Psoas muscle (tissue), 8 donors: Measurements from ENCODE around the gene DACT1. TPM values are rescaled to one million over a fixed set of nuclear protein-coding genes. Genes with fewer than 3 reads are reported as not detected.

Source experiments
- ATAC-seq, 4 donors: fragments of 200-7000 bp; cut with Tn5 transposase; one replicate each; pipeline ENCODE4 v1.9.1; 2020; ENCODE audit warnings: moderate library complexity in 3 of 4, mild to moderate bottlenecking in 2 of 4
- DNase-seq, 2 donors: peaks; one replicate each; pipeline ENCODE4 v3.0.0-alpha.2; 2020
- H3K27ac ChIP-seq: fragments of 200-600 bp; one replicate; pipeline ENCODE4 v1.8.0; 2022
- H3K27me3 ChIP-seq, 3 donors: fragments of 200-600 bp in 1 of 3; one replicate each; pipeline versions ENCODE4 v1.6.1 to v1.8.0; 2013 to 2022; ENCODE audit warnings: low read length in 2 of 3, mild to moderate bottlenecking in 2 of 3, moderate library complexity in 1 of 3; ENCODE audit not compliant: insufficient read depth in 3 of 3
- H3K36me3 ChIP-seq, 2 donors: fragments of 200-600 bp in 1 of 2; one replicate each; pipeline versions ENCODE4 v1.6.1 to v1.8.0; 2013 to 2022; ENCODE audit warnings: low read depth in 1 of 2, mild to moderate bottlenecking in 1 of 2, moderate library complexity in 1 of 2; ENCODE audit not compliant: insufficient read depth in 1 of 2
- H3K4me1 ChIP-seq: fragments of 200-600 bp; one replicate; pipeline ENCODE4 v1.8.0; 2022
- H3K4me3 ChIP-seq: fragments of 200-600 bp; one replicate; pipeline ENCODE4 v1.8.0; 2022; ENCODE audit warnings: mild to moderate bottlenecking
- H3K9me3 ChIP-seq: fragments of 200-600 bp; one replicate; pipeline ENCODE4 v1.8.0; 2022
- CTCF ChIP-seq: fragments of 200-600 bp; IDR thresholded peaks from one replicate; pipeline ENCODE4 v1.8.0; 2022; ENCODE audit warnings: antibody characterized with exemption
- WGBS, 3 donors: extraction: QIAGEN DNeasy Blood & Tissue Kit; methylation state at CpG; one replicate each; pipeline versions ENCODE4 v1.1.6 to v1.1.7; 2013; 5-methylcytosine and 5-hydroxymethylcytosine counted together
- intact Hi-C, 2 donors: fragments of 100-400 bp; cut with DNase I; formaldehyde crosslinking; loops; one replicate each; pipeline versions ENCODE4 v1.11.0 to v1.14.2; 2022
- polyA plus RNA-seq, 3 donors: library from polyadenylated mRNA; stranded (reverse); fragments of 200-250 nt; gene quantifications; one replicate each; pipeline ENCODE4 v1.2.3, GENCODE V29; 2013
- total RNA-seq, 4 donors: library from RNA; stranded (reverse); fragmentation: NEBNext Ultra II Directional in 2 of 4; extraction: Animal tissue kit (Norgen Biotek cat#: 25700) in 2 of 4; gene quantifications; one replicate each; pipeline versions ENCODE4 v1.2.1 to v1.2.4, GENCODE V29; 2021 to 2023
- donor health status: healthy with polysubstance abuse.
- donor health status: DM: no; HTN: no; CAD: no; lungs with moderate emphysema.
- donor health status: Bipolar disorder and iron deficiency.
- donor health status: healthy.
- donor health status: DM: yes; HTN: yes; CAD: no.
- donor health status: DM: no; HTN: no; CAD: no.
- donor health status: DM: no; HTN: no; CAD: no.
- donor health status: DM: yes; HTN: yes; CAD: no.

DACT1 gene
- total and polyA plus RNA-seq, 7 donors: 0.34 to 3.0 (median 1.0) TPM

DNA sequence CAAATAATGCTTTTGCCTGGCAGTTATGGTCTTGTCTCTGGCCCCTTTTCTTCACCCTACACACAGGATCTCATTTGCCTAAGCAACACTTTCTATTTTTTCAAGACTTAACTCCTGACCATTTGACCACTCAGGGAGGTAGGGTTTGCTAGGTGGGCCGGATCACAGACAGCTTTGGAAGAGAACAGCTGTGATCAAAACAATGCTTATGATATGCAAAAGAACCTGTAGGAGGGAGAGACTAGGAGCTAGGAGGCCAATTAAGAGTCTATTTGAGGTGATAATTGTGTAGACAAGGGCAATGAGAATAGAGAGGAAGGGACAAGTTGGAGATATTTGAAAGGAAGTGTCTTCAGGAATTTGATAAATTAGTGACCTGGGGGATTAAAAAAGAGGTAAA lies 12.3 kb upstream of the DACT1 start:
- no peak for DNase-seq
- ATAC-seq: no peak
- H3K27ac ChIP-seq: no peak overlapping the region
- no peak for TF ChIP-seq CTCF
- no peaks in the 10 kb centered on the region for H3K9me3 ChIP-seq
- intact Hi-C loops: no loop called here
- H3K4me3 ChIP-seq: no peak overlapping the region
- 85 to 94% (median 88%) methylated on average over 1 of the region's 1 CpG for WGBS, 3 donors
- no peaks in the 10 kb centered on the region for H3K36me3 ChIP-seq
- H3K27me3 ChIP-seq: peaks cover 0 to 2% (median 0%) of the 10 kb centered on the region in 3 donors
- no peaks in the 10 kb centered on the region for H3K4me1 ChIP-seq

GRCh38 chr14:58626431-58626831 lies 11.3 kb upstream of the DACT1 start:
- 46 to 54% (median 47%) methylated on average over 3 of the region's 3 CpGs for WGBS, 3 donors
- Histone ChIP-seq H3K9me3 (no peaks in the 10 kb centered on the region), H3K36me3 (no peaks in the 10 kb centered on the region), H3K4me3 (no peak overlapping the region), H3K27ac (no peak overlapping the region), H3K27me3 (peaks cover 0 to 3% (median 2%) of the 10 kb centered on the region in 3 donors), H3K4me1 (no peaks in the 10 kb centered on the region)
- DNase-seq (no peak), ATAC-seq (no peak)
- TF ChIP-seq CTCF: no peak
- intact Hi-C loops: no loop called here

DNA sequence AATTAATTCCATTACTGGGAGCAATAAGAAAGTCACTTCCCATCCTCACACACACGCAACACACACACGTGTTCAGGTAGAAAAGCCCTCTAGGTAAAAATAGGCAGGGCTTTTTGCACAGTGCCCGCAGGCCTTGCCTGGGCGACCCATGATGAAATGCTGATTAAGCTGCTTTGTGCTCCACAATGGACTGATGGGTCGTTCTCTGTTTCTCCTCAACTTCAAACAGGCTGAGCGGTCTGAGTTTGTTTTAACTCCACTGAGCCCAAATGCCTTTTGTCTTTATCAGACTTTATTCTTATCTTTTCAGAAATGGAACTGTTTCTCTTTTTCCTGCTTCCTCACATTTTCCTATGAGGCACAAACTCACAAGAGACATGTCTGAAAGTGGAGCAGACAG lies 9.4 kb upstream of the DACT1 start:
- no peaks in the 10 kb centered on the region for H3K9me3 ChIP-seq
- no peak for DNase-seq
- TF ChIP-seq CTCF: no peak
- H3K36me3 ChIP-seq: no peaks in the 10 kb centered on the region
- H3K4me1 ChIP-seq: no peaks in the 10 kb centered on the region
- no peak for ATAC-seq
- peaks cover 0 to 11% (median 0%) of the 10 kb centered on the region in 3 donors for H3K27me3 ChIP-seq
- 75 to 83% (median 83%) methylated on average over 6 of the region's 6 CpGs for WGBS, 3 donors
- intact Hi-C loops: no loop called here
- no peak overlapping the region for H3K27ac ChIP-seq
- H3K4me3 ChIP-seq: no peak overlapping the region

DNA sequence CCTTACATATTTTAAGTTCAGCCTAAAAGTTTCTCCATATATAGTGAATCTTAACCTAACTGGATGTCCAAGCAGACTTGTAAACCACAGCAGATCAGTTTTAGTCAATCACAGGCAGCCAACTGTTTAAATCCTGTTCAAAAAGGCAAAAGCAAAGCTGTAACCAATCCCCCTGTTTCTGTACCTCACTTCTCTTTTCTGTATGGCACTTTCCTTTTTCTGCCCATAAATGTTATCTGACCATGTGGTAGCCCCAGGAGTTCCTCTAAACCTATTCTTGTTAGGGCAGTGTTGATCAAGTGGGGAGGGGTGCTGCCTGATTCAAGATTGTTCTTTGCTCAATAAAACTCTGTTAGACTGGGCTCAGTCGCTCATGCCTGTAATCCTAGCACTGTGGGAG lies 8.5 kb upstream of the DACT1 start:
- H3K4me3 ChIP-seq: no peak overlapping the region
- no peaks in the 10 kb centered on the region for H3K36me3 ChIP-seq
- no peak overlapping the region for H3K27ac ChIP-seq
- H3K9me3 ChIP-seq: no peaks in the 10 kb centered on the region
- intact Hi-C loops: no loop called here
- DNase-seq (no peak), ATAC-seq (no peak)
- H3K4me1 ChIP-seq: no peaks in the 10 kb centered on the region
- no peak for TF ChIP-seq CTCF
- 70 to 77% (median 71%) methylated on average over 1 of the region's 1 CpG for whole genome bisulfite sequencing, 3 donors
- H3K27me3 ChIP-seq: peaks cover 0 to 11% (median 0%) of the 10 kb centered on the region in 3 donors

DNA sequence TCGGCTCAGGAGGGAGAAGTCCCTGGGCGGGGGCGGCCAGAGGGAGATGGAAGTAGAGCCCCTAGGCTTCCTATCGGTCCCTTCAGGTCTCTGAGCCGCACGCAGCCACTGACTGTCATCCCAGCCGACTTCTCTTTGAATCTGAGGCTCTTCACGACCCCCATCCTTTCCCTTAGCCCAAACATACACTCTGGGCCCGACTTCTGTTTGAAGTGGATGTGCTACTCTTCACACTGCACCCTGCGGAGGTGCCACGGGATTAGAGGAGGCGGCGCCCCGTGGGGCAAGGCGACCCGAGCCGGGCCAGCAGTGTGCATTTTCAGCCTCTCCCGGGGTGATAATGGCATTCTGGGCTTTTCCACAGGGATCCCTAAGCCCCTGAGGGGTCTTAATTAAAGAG lies 6.0 kb upstream of the DACT1 start:
- 26 to 38% (median 28%) methylated on average over 18 of the region's 18 CpGs for WGBS, 3 donors
- intact Hi-C loops: loop anchor here (10.0 kb wide), 2 partner anchors 393 to 423 kb away; no protein-coding TSS in a partner anchor
- no peak for ATAC-seq

More for the DNA sequence above, 6.0 kb upstream of the DACT1 start:
- no peak for DNase-seq
- Histone ChIP-seq H3K27ac (no peak overlapping the region), H3K4me1 (no peaks in the 10 kb centered on the region), H3K9me3 (no peaks in the 10 kb centered on the region), H3K4me3 (no peak overlapping the region), H3K36me3 (no peaks in the 10 kb centered on the region), H3K27me3 (peaks cover 0 to 11% (median 0%) of the 10 kb centered on the region in 3 donors)
- no peak for TF ChIP-seq CTCF
